GM18873 (cell line): ENCODE measurements around the gene ADIPOR2.

Source experiments
- ATAC-seq: cut with Tn5 transposase; IDR thresholded peaks from one replicate; pipeline ENCODE4 v1.9.1; 2021; ENCODE audit warnings: mild to moderate bottlenecking, moderate library complexity, moderate number of reproducible peaks; ENCODE audit not compliant: unreplicated experiment, low FRiP score

The ADIPOR2 gene, protein sequence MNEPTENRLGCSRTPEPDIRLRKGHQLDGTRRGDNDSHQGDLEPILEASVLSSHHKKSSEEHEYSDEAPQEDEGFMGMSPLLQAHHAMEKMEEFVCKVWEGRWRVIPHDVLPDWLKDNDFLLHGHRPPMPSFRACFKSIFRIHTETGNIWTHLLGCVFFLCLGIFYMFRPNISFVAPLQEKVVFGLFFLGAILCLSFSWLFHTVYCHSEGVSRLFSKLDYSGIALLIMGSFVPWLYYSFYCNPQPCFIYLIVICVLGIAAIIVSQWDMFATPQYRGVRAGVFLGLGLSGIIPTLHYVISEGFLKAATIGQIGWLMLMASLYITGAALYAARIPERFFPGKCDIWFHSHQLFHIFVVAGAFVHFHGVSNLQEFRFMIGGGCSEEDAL

DNA sequence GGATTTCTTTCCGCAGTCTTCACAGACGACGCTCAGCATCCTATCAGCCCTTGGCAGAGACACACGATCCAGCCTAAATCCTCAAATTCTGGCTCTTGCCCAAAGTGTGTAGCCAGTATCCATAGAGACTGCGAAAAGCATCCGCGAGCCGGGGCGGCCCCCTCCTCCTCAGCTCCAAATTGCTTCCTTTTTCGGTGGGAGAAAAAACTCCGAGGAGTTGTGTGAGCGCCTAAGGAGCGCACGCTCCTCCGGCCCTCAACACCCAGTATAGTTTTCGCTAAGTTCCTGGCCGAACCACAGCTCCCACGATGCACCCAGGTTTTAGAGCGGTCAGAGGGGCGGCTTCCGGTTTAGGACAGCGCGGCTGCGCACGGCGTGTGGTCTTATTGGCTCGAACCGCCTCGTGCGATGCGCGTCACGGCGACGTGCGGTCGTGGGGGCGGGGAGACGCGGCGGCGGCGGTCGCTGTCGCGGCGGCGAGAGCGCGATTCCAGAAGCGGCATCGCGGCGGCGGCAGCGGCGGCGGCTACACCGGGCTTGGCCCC, at the start of gene ADIPOR2:
TSS of gene ADIPOR2 (plus strand) at position 493 of the 545 bp plus-strand sequence. CDS start 63,274 bp downstream, outside the sequence.
- peak; percentile 87 for ATAC-seq

DNA sequence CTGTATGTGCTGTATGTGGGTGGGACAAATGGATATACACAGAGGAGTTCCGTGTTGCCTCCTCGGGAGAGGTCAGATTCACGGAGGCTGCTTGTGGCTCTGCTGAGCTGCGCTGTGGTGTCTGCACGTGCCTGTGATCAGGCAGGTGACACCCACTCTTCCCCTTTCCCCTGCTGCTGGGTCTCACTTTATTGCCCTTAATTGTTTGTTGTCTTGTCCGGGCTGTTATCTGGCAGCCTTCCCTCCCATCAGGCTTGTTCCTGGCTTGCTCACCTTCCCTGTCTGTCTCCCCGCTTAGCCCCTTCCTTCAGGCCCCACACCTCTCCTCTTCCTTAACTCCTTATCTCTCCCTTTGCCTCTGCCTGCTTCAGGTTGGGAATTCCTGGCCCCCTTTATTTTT, 48.4 kb upstream of the ADIPOR2 start:
- no peak for ATAC-seq

DNA sequence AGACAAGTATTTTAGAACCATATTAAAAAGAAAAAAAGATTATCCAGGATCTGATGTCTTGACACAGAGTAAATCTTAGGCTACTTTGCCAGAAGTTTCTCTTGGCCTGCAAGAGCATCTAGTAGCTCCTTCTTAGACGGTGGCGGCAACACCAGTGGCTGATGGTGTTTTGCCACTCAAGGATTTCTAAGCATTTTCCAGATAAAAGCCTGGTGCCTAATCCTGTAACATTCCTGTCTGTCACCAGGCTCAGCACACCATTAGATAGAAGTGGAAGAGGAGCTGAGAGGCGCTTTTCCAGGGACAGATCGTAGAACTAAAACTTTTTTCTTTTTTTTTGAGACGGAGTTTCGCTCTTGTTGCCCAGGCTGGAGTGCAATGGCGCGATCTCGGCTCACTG, 47.8 kb upstream of the ADIPOR2 start:
- ATAC-seq = no peak

DNA sequence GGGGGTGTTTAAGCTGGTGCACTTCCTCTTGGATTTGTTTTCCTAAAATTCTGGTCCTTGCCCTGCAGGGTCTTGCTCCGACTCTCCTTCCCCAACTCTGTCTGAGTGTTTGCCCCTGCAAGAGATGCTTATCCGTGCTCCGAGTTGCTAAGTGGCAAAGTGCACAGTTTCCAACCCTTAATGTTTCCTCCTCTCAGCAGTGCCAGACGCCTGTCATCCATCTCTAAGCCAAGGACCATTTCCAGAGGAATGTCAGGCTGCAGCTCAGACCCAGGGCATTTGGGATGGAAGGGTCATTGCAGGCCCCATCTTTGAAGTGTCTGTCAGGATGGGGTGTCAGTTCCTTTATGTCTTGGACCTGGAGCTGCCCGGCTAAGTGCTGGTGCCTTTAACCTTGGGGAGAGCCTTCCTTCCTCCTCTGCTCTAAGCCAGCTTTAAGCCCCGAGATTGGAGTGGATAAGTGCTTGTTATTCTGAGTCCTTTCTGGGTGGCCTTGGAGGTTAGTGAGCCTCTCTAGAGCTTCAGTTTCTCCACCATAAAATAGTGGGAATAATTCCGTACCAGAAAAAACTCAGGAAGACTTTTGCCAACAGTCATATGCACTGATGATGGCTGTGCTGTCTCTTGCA, 46.9 kb upstream of the ADIPOR2 start:
- ATAC-seq = no peak

GRCh38 chr12:1644534-1645438, 46.1 kb upstream of the ADIPOR2 start:
- no peak for ATAC-seq

DNA sequence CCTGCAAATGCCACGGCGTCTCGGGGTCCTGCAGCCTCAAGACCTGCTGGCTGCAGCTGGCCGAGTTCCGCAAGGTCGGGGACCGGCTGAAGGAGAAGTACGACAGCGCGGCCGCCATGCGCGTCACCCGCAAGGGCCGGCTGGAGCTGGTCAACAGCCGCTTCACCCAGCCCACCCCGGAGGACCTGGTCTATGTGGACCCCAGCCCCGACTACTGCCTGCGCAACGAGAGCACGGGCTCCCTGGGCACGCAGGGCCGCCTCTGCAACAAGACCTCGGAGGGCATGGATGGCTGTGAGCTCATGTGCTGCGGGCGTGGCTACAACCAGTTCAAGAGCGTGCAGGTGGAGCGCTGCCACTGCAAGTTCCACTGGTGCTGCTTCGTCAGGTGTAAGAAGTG, 45.1 kb upstream of the ADIPOR2 start:
- ATAC-seq = no peak

GRCh38 chr12:1646569-1647284, 44.1 kb upstream of the ADIPOR2 start:
- ATAC-seq = no peak

DNA sequence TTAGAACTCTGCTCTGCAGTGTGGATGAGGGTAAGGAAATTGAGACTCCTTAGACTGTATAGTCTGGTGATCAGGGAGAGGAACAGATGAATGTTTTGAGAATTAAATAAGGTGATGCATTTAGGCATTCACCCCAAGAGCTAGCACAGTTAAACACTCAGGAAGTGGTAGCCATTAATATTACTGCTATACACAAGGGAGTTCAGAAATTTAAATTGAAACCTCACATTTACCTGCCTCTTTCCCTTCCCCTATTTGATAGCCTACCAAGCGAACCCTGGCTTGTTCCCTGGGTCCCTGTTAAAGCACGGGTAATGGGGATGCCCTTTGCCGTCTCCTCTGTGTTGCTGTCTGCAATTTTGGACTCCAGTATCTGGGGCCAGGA, 43.6 kb upstream of the ADIPOR2 start:
- no peak for ATAC-seq

- ATAC-seq = no peak
Measured at GRCh38 chr12:1650260-1650977, 40.5 kb upstream of the ADIPOR2 start.

DNA sequence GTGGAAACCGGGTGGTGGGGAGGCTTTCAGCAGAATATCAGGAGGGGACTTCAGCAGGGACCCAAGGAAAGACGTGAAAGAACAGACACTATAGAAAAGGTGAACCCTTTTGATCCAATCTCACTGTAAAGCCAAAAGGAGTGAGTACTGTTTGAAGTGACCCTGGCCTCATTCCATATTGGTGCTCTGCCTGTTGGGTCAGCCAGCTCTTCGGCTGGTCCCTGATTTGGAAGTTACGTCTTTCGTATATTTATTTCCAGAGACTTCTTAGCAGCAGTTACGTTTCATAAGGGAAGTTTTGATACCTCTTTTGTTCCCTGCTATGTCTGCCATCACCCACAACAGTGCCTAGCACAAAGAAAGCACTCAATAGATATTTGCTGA, 39.9 kb upstream of the ADIPOR2 start:
- no peak for ATAC-seq

GRCh38 chr12:1651946-1652345, 38.9 kb upstream of the ADIPOR2 start:
- ATAC-seq = no peak

DNA sequence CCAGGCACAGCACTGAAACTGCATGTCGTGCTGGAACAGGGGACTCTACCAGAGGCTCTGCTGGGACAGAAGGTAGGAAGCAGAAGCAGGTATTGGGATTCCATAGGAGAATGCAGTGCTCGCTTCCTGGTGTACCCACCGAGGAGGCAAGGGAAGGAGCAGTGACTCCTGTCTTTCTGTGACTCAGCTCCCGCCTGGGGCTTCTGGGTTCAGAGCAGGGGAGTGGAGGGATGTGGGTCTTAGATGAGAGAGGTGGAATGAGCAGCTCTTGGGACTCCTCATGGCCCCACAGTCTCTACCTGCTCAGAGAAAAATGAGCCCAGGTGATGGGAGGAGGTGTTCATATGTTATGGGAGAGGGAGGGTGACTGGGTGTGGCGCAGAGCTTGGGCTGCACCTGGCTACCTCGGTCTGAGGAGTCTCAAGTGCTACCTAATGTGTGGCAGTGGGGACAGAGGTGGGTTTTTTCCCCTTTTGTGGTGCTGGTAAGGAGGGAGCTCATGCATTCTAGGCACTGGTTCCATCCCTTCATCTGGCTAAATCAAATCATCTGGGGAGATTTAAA, 35.6 kb upstream of the ADIPOR2 start:
- ATAC-seq = no peak

- ATAC-seq = no peak
Measured at GRCh38 chr12:1656902-1657301, 34.0 kb upstream of the ADIPOR2 start.

GRCh38 chr12:1657688-1658087, 33.2 kb upstream of the ADIPOR2 start:
- ATAC-seq = no peak

- no peak for ATAC-seq
Measured at GRCh38 chr12:1660304-1661187, 30.3 kb upstream of the ADIPOR2 start.

GRCh38 chr12:1661553-1662335, 29.1 kb upstream of the ADIPOR2 start:
- ATAC-seq = no peak

GRCh38 chr12:1662761-1663439, 28.0 kb upstream of the ADIPOR2 start:
- ATAC-seq = no peak
